Ramos (cell line): Measurements from ENCODE around the gene GCSAML.
"Not testable (repeated sequence)": the region's sequence is repeated elsewhere in the genome, so short reads cannot be mapped to it uniquely, and the experiment has no call there.

Source experiments
- in situ Hi-C: fragments of 300-500 bp; cut with MboI; formaldehyde crosslinking; loops from one replicate; pipeline ENCODE4 v1.14.3; 2022; ENCODE audit warnings: low sequenced_read_pairs; ENCODE audit not compliant: unreplicated experiment

The GCSAML gene

GRCh38 chr1:247548769-247549182, at the start of gene GCSAML:
Gene GCSAML, plus strand, starts transcription at chr1:247549134. Its CDS starts 58 bp downstream, at chr1:247549192.
- in situ Hi-C loops: no loop called here

GRCh38 chr1:247500865-247501264, 48.1 kb upstream of the GCSAML start:
- in situ Hi-C loops: no loop called here

DNA sequence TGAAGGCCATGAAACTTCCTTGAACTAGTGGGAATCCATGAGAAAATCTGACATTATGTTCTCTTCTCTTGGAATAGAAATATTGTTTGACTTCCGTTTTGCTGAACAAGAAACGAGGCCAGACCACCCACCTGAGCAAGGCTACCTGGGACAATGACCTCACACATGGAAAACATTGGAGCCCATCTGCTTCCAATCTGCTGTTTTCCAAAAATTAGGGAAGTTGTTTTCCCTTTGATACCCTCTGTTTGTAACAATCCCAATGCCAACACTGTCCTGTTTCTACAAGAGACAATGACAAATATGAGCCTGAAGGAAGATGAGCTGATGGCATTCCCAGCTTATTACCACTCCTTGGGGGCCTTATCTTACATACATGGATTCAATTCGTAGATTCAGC, 42.1 kb upstream of the GCSAML start:
- in situ Hi-C loops: no loop called here

DNA sequence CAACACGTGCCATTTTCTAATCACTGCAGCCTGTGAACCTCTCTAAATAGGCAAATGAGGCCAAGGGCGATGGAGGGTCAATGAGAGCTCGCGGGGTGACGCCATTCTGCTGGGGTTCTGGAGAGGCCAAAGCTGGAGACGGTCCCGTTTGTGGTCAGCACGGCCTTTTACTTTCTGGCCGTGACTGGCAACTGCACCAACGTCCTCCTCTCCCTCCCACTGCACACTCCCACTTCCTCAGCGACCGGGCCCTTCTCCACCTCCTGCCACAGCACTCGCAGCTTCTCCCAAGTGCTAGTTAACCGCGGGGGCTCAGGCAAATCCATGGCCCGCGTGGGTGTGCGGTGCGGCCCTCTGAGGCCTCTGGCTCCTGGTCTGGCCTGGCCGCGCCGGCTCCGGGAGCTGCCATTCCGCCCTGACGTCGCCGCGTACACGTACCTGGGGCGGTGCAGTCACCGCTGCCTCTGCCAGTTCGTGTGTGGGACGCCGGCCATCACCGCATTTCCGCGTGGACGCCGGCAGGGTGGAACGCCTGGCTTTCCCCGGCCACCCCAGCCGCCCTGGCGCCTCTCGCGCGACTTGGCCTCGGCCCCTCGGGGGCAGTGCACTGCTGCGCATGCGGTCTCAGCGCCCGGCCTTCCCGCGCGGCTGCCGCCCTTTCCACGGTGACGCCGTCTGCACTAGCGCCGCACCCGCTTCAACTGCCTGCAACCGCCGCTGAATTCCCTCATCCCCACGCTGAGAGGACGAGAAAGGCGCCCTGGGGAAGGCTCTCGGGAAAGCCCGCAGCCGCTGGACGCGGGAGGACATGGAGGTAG, 30.9 kb upstream of the GCSAML start:
- in situ Hi-C loops: no loop called here

DNA sequence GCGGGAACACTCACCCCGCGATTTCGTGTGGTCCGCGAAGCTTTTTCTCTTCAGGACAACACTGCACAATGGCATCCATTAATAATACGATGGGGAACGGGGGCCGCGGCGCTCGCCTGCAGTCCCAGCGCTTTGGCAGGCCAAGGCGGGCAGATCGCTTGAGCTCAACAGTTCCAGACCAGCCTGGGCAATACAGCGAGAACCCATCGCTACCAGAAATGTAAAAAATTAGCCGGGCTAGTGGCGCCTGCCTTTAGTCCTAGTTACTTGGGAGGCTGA, 30.4 kb upstream of the GCSAML start:
- in situ Hi-C loops: no loop called here

DNA sequence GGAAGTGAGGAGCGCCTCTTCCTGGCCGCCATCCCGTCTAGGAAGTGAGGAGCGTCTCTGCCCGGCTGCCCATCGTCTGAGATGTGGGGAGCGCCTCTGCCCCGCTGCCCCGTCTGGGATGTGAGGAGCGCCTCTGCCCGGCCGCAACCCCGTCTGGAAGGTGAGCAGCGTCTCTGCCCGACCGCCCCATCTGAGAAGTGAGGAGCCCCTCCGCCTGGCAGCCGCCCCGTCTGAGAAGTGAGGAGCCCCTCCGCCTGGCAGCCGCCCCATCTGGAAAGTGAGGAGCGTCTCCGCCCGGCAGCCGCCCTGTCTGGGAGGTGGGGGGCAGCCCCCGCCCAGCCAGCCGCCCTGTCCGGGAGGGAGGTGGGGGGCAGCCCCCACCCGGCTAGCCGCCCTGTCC, 27.0 kb upstream of the GCSAML start:
- in situ Hi-C loops: not testable (repeated sequence)

DNA sequence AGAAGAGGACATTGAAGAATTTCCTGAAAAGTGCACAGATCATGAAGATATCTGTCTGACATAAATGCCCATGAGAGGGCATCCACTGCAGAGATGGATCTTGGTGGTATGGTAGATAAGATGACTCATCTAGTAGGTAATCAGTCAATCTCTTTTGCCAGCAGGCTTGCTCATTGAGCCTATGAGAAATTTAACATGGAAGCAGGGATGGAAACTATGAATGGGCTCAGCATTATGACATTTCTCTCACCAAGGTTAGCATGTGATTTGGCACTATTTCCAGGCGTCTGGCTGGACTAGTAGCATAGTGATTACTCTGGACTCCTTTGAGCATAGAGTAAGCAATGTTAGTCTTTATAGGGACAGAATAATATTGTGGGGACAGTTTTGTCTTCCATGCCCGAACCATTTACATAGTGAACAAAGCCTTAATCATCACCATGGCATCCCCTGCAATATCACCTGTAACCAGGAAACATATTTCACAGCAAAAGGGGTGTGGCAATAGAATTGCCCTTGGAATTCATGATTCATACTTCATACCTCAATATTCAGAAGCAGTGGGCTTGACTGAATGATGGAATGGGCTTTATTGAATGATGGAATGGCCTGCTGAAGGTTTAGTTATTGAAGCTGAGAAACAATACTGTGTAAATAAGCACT, 20.0 kb upstream of the GCSAML start:
- in situ Hi-C loops: no loop called here

GRCh38 chr1:247529771-247530355, 19.1 kb upstream of the GCSAML start:
- in situ Hi-C loops: no loop called here

- in situ Hi-C loops: no loop called here
Observed at GRCh38 chr1:247530785-247531184, 18.1 kb upstream of the GCSAML start.

GRCh38 chr1:247531937-247532336, 17.0 kb upstream of the GCSAML start:
- in situ Hi-C loops: no loop called here

DNA sequence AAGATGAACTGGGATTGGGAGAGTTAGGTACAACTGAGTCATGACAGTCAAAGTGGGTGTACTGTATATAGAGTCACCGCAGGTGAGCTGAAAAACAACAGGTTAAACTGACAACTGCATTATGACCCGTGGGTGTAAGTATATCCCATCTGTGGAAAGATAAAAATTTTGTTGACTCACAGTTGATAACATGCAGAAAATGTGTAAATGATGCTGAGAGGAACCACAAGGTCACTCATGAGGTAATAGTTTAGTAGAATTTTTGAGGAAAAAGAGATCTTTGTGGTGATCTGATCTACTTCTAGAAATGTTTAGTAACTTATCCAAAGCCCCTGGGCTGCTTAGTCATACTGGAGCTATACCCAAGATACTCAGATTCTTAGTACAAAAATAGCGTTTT, 13.5 kb upstream of the GCSAML start:
- in situ Hi-C loops: no loop called here

DNA sequence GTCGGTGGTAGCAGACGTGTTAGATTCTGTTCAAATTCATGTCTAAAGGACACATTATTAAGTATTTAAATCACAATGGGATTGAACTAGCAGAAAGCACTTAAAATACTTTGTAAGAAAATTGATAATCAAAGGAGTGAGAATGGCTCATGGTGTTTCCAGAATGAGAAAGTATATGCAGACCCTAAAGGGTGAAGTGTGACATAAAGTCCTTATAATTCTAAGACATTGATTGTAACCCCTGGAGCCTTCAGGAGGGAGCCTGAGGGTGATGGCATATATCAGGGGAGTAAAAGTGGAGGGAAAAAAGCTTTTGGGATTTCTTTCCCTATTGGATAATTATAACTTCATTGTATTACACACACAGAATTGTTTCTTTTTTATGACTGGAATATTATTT, 12.6 kb upstream of the GCSAML start, which contains the start of gene OR2C3:
Gene OR2C3, minus strand, starts transcription at position 101 of the 400 bp plus-strand sequence. CDS start 3,929 bp downstream, outside the sequence.
- in situ Hi-C loops: no loop called here

DNA sequence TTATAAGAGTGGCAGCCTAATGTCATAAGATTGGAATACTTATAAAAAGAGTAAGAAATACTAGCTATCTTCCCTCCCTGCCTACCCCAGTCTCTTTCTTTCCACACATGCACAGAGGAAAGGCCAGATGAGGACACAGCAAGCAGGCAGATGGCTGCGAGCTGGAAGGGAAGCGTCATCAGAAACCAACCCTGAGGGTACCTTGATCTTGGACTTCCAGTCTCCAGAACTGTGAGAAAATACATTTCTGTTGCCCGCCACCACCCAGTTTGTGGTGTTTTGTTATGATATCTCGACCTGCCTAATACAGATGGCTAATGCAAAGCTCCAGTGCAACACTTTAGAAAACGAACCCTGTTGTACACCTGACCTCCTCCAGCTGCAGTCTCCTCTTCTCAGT, 10.4 kb upstream of the GCSAML start:
- in situ Hi-C loops: no loop called here

GRCh38 chr1:247539215-247539614, 9.7 kb upstream of the GCSAML start:
- in situ Hi-C loops: no loop called here

- in situ Hi-C loops: no loop called here
Observed at GRCh38 chr1:247540581-247540980, 8.4 kb upstream of the GCSAML start.

DNA sequence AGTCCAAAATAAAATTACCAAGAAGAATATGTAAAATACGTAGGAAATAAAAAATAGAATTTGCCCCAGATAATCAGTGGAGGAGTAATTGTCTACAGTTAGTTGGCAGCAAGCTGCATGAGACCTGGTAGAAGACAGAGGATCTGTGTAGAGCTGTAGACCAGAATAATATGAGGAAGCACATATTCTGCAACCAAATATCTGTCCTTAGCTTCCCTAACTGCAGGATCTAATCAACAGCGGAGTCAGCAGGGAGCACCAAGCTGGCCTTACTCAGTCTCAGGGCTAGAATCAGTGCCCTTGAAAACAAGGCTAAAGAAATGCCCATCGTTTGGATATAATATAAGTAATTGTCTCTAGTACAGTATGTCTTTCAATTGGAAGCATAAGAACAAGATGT, 6.1 kb upstream of the GCSAML start:
- in situ Hi-C loops: no loop called here

DNA sequence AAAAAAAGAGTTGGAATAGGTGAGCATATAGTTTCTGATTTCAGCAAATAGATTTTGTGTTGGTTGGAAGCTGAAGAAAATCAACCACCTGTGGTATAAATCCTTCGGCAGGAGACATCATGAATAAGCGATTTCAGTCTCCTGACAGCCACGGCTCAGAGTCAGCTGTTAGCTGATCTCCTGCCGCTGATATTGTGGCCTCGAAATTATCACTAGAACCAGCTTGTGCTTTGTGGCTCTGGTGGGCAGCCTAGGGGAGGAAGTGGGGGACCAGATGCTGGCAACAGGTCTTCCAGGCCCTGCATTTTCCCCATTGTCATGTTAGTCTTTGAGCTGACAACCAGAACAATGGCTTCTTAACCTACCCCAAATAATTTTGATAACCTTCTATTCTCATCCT, 842 bp upstream of the GCSAML start:
- in situ Hi-C loops: no loop called here

DNA sequence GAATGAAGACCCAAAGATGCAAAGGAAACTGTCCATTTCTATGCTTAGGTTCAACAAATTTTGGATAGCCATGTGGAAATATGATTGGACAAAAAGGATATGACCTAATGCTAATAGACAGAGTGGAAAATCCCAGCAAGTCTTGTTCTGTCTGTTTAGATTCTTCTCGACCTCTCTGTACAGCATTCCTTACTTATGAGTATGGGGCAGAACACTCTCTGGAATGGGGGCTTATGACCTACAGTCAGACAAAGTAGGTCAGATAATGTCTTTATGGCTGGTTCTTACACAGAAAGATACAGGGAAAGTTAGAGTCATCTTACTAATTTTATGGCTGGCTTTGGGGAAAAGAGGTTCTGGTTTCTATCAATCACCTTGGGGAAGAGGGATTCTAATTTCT, 2.8 kb downstream of the GCSAML start:
- in situ Hi-C loops: no loop called here

DNA sequence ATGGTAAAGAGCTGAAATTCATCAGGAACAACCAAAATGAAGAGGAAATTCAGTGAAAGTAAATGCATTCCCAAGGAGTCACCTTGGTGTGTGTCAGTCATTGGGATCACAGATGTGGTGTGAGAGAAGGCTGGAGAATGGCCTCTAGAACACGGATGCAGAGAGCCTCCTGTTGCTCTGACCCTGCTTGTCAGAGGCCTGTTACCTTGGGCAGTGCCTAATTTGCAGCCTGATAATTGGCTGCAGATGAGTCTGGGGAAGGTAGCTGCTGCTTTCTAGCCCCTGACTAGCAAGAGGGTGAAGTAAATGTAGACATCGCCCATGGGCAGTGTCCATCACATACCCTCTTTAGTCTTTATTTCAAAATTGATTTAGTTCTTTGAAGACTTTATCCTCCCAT, 3.3 kb downstream of the GCSAML start:
- in situ Hi-C loops: no loop called here

DNA sequence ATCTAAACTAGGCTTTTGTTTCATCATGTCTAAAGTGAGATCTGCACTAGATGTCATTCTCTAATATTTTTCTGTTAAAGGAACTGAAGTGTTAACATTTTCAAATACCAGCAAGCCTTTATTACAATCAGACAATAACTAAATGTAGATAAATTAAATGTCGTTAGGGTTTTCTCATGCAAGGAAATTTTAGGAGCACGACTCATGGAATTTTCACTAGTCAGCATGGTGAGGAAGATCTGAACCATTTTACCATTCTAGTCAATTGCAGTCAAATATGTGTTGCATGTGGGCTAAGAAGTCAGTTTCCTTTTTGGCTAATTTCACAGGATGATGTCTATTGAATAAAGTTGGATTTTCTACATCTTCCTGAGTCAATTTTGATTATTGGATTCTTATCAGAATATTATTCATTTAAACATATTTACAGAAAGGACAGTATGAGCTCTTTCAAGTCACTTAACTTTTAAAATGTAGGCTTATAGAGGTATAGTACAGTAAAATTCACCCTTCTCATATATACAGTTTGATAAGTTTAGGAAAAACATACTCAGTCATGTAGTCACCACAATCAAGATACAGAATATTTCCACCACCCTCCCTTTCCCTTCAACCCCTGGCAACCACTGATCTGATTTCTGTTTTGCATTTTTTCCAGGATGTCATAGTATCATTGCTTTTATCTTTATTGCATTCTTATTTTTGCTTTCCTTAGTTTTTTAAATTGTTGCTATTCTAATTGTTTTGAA, 9.2 kb downstream of the GCSAML start:
- in situ Hi-C loops: no loop called here

- in situ Hi-C loops: no loop called here
Observed at GRCh38 chr1:247561711-247562110, 12.8 kb downstream of the GCSAML start.
